SK-N-SH (cell line): Measurements from ENCODE around the gene MORC2. TPM values are rescaled to one million over a fixed set of nuclear protein-coding genes. Genes with fewer than 3 reads are reported as not detected.

ENCODE experiments used
- CTCF ChIA-PET: fragments of 300-600, 350-600 bp; formaldehyde crosslinking; extraction: SDS; loops from one replicate; lab custom pipeline; 2021; lab: Yijun Ruan, JAX
- POLR2A ChIA-PET: fragments of 350-600 bp; sonication (Branson Sonifier 250); formaldehyde crosslinking; extraction: SDS; loops from one replicate; lab custom pipeline; 2020; ENCODE audit warnings: antibody characterized with exemption, inconsistent platforms; lab: Yijun Ruan, JAX
- DNase-seq: peaks from one replicate; pipeline ENCODE4 v3.0.0; 2012
- H2AFZ ChIP-seq: fragments of 200-600 bp; sonication (generic); 2 replicates; pipeline ENCODE4 v1.8.1; 2016; ENCODE audit warnings: antibody characterized with exemption, mild to moderate bottlenecking, low read depth
- H3F3A ChIP-seq: fragments of 200-600 bp; sonication (generic); replicated peaks from 2 replicates; pipeline ENCODE3; 2016; ENCODE audit warnings: antibody characterized with exemption, mild to moderate bottlenecking; ENCODE audit not compliant: insufficient read depth
- H3K27ac ChIP-seq, 2 experiments: fragments of 200-500 bp in 1 of 2; fragments of 200-600 bp in 1 of 2; sonication (Bioruptor generic) in 1 of 2; sonication (generic), shearing (Covaris generic) in 1 of 2; 2 replicates each; pipeline versions ENCODE4 v1.5.1 to v1.6.1; 2014 to 2016; ENCODE audit warnings: low read depth in 2 of 2, inconsistent platforms in 1 of 2, low read length in 1 of 2, mild to moderate bottlenecking in 1 of 2, mixed read lengths in 1 of 2
- H3K27me3 ChIP-seq: fragments of 200-600 bp; sonication (generic), shearing (Covaris generic); 2 replicates; pipeline ENCODE4 v1.6.1; 2016; ENCODE audit warnings: mixed run types; ENCODE audit not compliant: insufficient read depth
- H3K36me3 ChIP-seq, 2 experiments: fragments of 200-500 bp in 1 of 2; fragments of 200-600 bp in 1 of 2; sonication (Bioruptor generic) in 1 of 2; sonication (generic) in 1 of 2; replicated peaks in 1 of 2; 2 replicates each; pipeline versions ENCODE3 to v1.5.1; 2014 to 2016; ENCODE audit warnings: low read length in 1 of 2, mild to moderate bottlenecking in 1 of 2; ENCODE audit not compliant: insufficient read depth in 2 of 2, control insufficient read depth in 1 of 2
- H3K4me1 ChIP-seq, 2 experiments: fragments of 200-500 bp in 1 of 2; fragments of 200-600 bp in 1 of 2; sonication (Bioruptor generic) in 1 of 2; sonication (generic), shearing (Covaris generic) in 1 of 2; 2 replicates each; pipeline versions ENCODE4 v1.5.1 to v1.6.1; 2014 to 2016; ENCODE audit warnings: low read depth in 1 of 2, low read length in 1 of 2, mixed run types in 1 of 2; ENCODE audit not compliant: insufficient read depth in 2 of 2, control insufficient read depth in 1 of 2
- H3K4me2 ChIP-seq: fragments of 200-600 bp; sonication (generic), shearing (Covaris generic); 2 replicates; pipeline ENCODE4 v1.6.1; 2017; ENCODE audit warnings: mixed run types
- H3K4me3 ChIP-seq, 2 experiments: fragments of 200-500 bp in 1 of 2; fragments of 200-600 bp in 1 of 2; sonication (Bioruptor generic) in 1 of 2; sonication (generic), shearing (Covaris generic) in 1 of 2; 2 replicates each; pipeline versions ENCODE4 v1.5.1 to v1.8.1; 2014 to 2016; ENCODE audit warnings: low read depth in 2 of 2, inconsistent platforms in 1 of 2, low read length in 1 of 2, mild to moderate bottlenecking in 1 of 2, mixed read lengths in 1 of 2, moderate library complexity in 1 of 2
- H3K79me2 ChIP-seq: fragments of 200-600 bp; sonication (generic); 2 replicates; pipeline ENCODE4 v1.8.1; 2017; ENCODE audit warnings: mild to moderate bottlenecking; ENCODE audit not compliant: insufficient read depth
- H3K9ac ChIP-seq: fragments of 200-600 bp; sonication (generic); 2 replicates; pipeline ENCODE4 v1.6.1; 2017; ENCODE audit warnings: mixed run types
- H3K9me2 ChIP-seq: fragments of 200-600 bp; sonication (generic); 2 replicates; pipeline ENCODE4 v1.6.1; 2017; ENCODE audit warnings: mixed run types
- H3K9me3 ChIP-seq: fragments of 200-600 bp; sonication (generic); 2 replicates; pipeline ENCODE4 v1.6.1; 2017; ENCODE audit warnings: mixed run types, mild to moderate bottlenecking, moderate library complexity
- H4K20me1 ChIP-seq: fragments of 200-600 bp; sonication (generic); 2 replicates; pipeline ENCODE4 v1.6.1; 2017; ENCODE audit warnings: mild to moderate bottlenecking, mixed run types; ENCODE audit not compliant: insufficient read depth
- CHD2 ChIP-seq: fragments of 150-350 bp; IDR thresholded peaks from 2 replicates; pipeline ENCODE4 v1.6.1; 2018; ENCODE audit warnings: low read length; ENCODE audit not compliant: partially characterized antibody
- FOXJ3 ChIP-seq: sonication (generic); formaldehyde crosslinking; IDR thresholded peaks from 2 replicates; pipeline ENCODE4 v1.5.1; 2020; ENCODE audit warnings: mild to moderate bottlenecking, missing genetic modification reagents
- FOXM1 ChIP-seq: IDR thresholded peaks from 2 replicates; pipeline ENCODE4 v1.4.0; 2012; ENCODE audit warnings: low read depth, mild to moderate bottlenecking
- GABPA ChIP-seq: IDR thresholded peaks from 2 replicates; pipeline ENCODE4 v1.4.0; 2012; ENCODE audit warnings: low read depth, mild to moderate bottlenecking
- IRF3 ChIP-seq: fragments of 150-350 bp; IDR thresholded peaks from 2 replicates; pipeline ENCODE4 v1.6.1; 2016; ENCODE audit warnings: mild to moderate bottlenecking, low read depth, low read length
- JUND ChIP-seq: IDR thresholded peaks from 2 replicates; pipeline ENCODE4 v1.4.0; 2012
- MXI1 ChIP-seq: IDR thresholded peaks from 2 replicates; pipeline ENCODE4 v1.6.1; 2012; ENCODE audit warnings: mild to moderate bottlenecking, low read depth, low read length, improper control_type of control experiment
- NFIC ChIP-seq: IDR thresholded peaks from 2 replicates; pipeline ENCODE4 v1.4.0; 2012; ENCODE audit warnings: borderline replicate concordance
- NRF1 ChIP-seq: IDR thresholded peaks from 2 replicates; pipeline ENCODE4 v1.6.1; 2012; ENCODE audit warnings: low read depth, mild to moderate bottlenecking, low read length
- RAD21 ChIP-seq: IDR thresholded peaks from 2 replicates; pipeline ENCODE4 v1.6.1; 2012; ENCODE audit warnings: mild to moderate bottlenecking, low read length
- RCOR1 ChIP-seq: fragments of 150-350 bp; IDR thresholded peaks from 2 replicates; pipeline ENCODE4 v1.6.1; 2017; ENCODE audit warnings: antibody characterized with exemption, low read length
- SIN3A ChIP-seq: IDR thresholded peaks from 2 replicates; pipeline ENCODE4 v1.6.1; 2012; ENCODE audit warnings: low read depth, mild to moderate bottlenecking, low read length, moderate library complexity, borderline replicate concordance
- SMC3 ChIP-seq: IDR thresholded peaks from 2 replicates; pipeline ENCODE4 v1.6.1; 2012; ENCODE audit warnings: low read depth, low read length, improper control_type of control experiment
- TAF1 ChIP-seq: IDR thresholded peaks from 2 replicates; pipeline ENCODE4 v1.6.1; 2012; ENCODE audit warnings: low read depth, mild to moderate bottlenecking, low read length, moderate library complexity, borderline replicate concordance
- YY1 ChIP-seq: IDR thresholded peaks from 2 replicates; pipeline ENCODE4 v1.4.0; 2012; ENCODE audit warnings: low read depth, mild to moderate bottlenecking
- WGBS: methylation state at CpG from one replicate; pipeline ENCODE4 v1.1.6; 2017; ENCODE audit warnings: low lambda C conversion rate; 5-methylcytosine and 5-hydroxymethylcytosine counted together
- polyA plus RNA-seq, 3 experiments: library from polyadenylated mRNA; depleted of rRNA; stranded (reverse); fragments of >200 nt; gene quantifications; 2 replicates each; pipeline ENCODE4 v1.2.3, GENCODE V29; 2012
- TF ChIP-seq, protein P1 (sequence below): IDR thresholded peaks from 2 replicates; pipeline ENCODE4; 2012
- TF ChIP-seq, protein P2 (sequence below): IDR thresholded peaks from 2 replicates; pipeline ENCODE4 v1.4.0; 2012; ENCODE audit warnings: low read depth, borderline replicate concordance
- TF ChIP-seq, protein P3 (sequence below): IDR thresholded peaks from 2 replicates; pipeline ENCODE4 v1.4.0; 2012; ENCODE audit warnings: low read depth

Gene MORC2
- polyA plus RNA-seq, 1 of the 3 experiments (the other 2 are of a cell fraction), result 8.3 TPM

- H3K4me1 ChIP-seq, result no peaks in the 10 kb centered on the region
- no peaks in the 10 kb centered on the region for H3K36me3 ChIP-seq
- no peaks in the 10 kb centered on the region for H4K20me1 ChIP-seq
- H3K27ac ChIP-seq, result no peak overlapping the region
- H3K9me2 ChIP-seq, result no peaks in the 10 kb centered on the region
- no peaks in the 10 kb centered on the region for H3F3A ChIP-seq
- H3K9ac ChIP-seq, result no peak overlapping the region
- TF ChIP-seq, protein P1, sequence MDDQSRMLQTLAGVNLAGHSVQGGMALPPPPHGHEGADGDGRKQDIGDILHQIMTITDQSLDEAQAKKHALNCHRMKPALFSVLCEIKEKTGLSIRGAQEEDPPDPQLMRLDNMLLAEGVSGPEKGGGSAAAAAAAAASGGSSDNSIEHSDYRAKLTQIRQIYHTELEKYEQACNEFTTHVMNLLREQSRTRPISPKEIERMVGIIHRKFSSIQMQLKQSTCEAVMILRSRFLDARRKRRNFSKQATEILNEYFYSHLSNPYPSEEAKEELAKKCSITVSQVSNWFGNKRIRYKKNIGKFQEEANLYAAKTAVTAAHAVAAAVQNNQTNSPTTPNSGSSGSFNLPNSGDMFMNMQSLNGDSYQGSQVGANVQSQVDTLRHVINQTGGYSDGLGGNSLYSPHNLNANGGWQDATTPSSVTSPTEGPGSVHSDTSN, result no peak
- TF ChIP-seq MXI1 (no peak), SIN3A (no peak)
- no peak overlapping the region for H3K4me3 ChIP-seq
- no peaks in the 10 kb centered on the region for H3K79me2 ChIP-seq
- no peak overlapping the region for H2AFZ ChIP-seq
- no peaks in the 10 kb centered on the region for H3K27me3 ChIP-seq
- no peaks in the 10 kb centered on the region for H3K9me3 ChIP-seq
- DNase-seq, result no peak
- H3K4me2 ChIP-seq, result no peak overlapping the region
- ChIA-PET CTCF (no interaction called here), POLR2A (no interaction called here)
Observed at GRCh38 chr22:30989474-30989873, 20.9 kb upstream of the MORC2 start.

GRCh38 chr22:30985561-30986208, 17.1 kb upstream of the MORC2 start:
- H2AFZ ChIP-seq, result no peak overlapping the region
- no peaks in the 10 kb centered on the region for H3K9me3 ChIP-seq
- H3K27ac ChIP-seq, result no peak overlapping the region
- no peak overlapping the region for H3K4me2 ChIP-seq
- H3F3A ChIP-seq, result no peaks in the 10 kb centered on the region
- H4K20me1 ChIP-seq, result no peaks in the 10 kb centered on the region
- H3K27me3 ChIP-seq, result no peaks in the 10 kb centered on the region
- POLR2A ChIA-PET, result no interaction called here
- CTCF ChIA-PET, result no interaction called here
- no peaks in the 10 kb centered on the region for H3K4me1 ChIP-seq
- no peaks in the 10 kb centered on the region for H3K36me3 ChIP-seq
- no peak overlapping the region for H3K9ac ChIP-seq
- TF ChIP-seq FOXJ3 (CRISPR knock-in tag), result no peak
- no peak for TF ChIP-seq GABPA
- TF ChIP-seq JUND, result no peak
- TF ChIP-seq, protein P2, sequence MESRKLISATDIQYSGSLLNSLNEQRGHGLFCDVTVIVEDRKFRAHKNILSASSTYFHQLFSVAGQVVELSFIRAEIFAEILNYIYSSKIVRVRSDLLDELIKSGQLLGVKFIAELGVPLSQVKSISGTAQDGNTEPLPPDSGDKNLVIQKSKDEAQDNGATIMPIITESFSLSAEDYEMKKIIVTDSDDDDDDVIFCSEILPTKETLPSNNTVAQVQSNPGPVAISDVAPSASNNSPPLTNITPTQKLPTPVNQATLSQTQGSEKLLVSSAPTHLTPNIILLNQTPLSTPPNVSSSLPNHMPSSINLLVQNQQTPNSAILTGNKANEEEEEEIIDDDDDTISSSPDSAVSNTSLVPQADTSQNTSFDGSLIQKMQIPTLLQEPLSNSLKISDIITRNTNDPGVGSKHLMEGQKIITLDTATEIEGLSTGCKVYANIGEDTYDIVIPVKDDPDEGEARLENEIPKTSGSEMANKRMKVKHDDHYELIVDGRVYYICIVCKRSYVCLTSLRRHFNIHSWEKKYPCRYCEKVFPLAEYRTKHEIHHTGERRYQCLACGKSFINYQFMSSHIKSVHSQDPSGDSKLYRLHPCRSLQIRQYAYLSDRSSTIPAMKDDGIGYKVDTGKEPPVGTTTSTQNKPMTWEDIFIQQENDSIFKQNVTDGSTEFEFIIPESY, result no peak
- TF ChIP-seq TAF1, result no peak
- TF ChIP-seq CHD2, result no peak
- TF ChIP-seq FOXM1, result no peak
- TF ChIP-seq RAD21, result no peak
- TF ChIP-seq IRF3, result no peak
- no peak for TF ChIP-seq MXI1
- TF ChIP-seq, protein P3, sequence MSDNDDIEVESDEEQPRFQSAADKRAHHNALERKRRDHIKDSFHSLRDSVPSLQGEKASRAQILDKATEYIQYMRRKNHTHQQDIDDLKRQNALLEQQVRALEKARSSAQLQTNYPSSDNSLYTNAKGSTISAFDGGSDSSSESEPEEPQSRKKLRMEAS, result no peak
- TF ChIP-seq YY1, result no peak
- no peak for TF ChIP-seq RCOR1
- TF ChIP-seq NFIC, result no peak
- no peak for TF ChIP-seq NRF1
- no peak for TF ChIP-seq SMC3
- TF ChIP-seq, all 33 proteins: peak for 0
- DNase-seq, result no peak
- 36% methylated on average over 4 of the region's 4 CpGs for WGBS
- Histone ChIP-seq H3K79me2 (no peaks in the 10 kb centered on the region), H3K4me3 (no peak overlapping the region), H3K9me2 (no peaks in the 10 kb centered on the region)
